ENCODE results near the gene OR2AJ1. TPM values are rescaled to one million over a fixed set of nuclear protein-coding genes. Genes with fewer than 3 reads are reported as not detected.

Gene OR2AJ1
- not detected in 5 replicates for total RNA-seq (2022; extraction: Qiagen RNA extraction; ENCODE audit: low read depth)

GRCh38 chr1:247924868-247925267 lies at the start of gene OR2AJ1:
Gene OR2AJ1, plus strand, starts transcription at chr1:247924889. Its CDS starts 8,880 bp downstream, at chr1:247933769.

GRCh38 chr1:247895163-247895637 lies 29.5 kb upstream of the OR2AJ1 start, which contains the start of gene OR2W3:
Gene OR2W3, plus strand, starts transcription at chr1:247895587. Its CDS starts 0 bp downstream, at chr1:247895587.

GRCh38 chr1:247919952-247920351 lies 4.7 kb upstream of the OR2AJ1 start, which contains the start of gene OR2T8:
Gene OR2T8, plus strand, starts transcription at chr1:247920252. Its CDS starts 766 bp downstream, at chr1:247921018.

GRCh38 chr1:247948558-247948957 lies 23.9 kb downstream of the OR2AJ1 start, which contains the start of gene OR2L8:
Gene OR2L8, plus strand, starts transcription at chr1:247948858. Its CDS starts 0 bp downstream, at chr1:247948858.

GRCh38 chr1:247964933-247965332 lies 40.2 kb downstream of the OR2AJ1 start, which contains the start of gene OR2AK2:
Gene OR2AK2, plus strand, starts transcription at chr1:247965233. Its CDS starts 144 bp downstream, at chr1:247965377.

Other genes starting within 250 kb of the OR2AJ1 start
- gene OR13G1, start 245.2 kb upstream of the OR2AJ1 start, total RNA-seq (2022; extraction: Qiagen RNA extraction; ENCODE audit: low read depth), result not detected in 5 replicates
- not detected in 5 replicates for gene OR6F1, start 208.2 kb upstream of the OR2AJ1 start, total RNA-seq (2022; extraction: Qiagen RNA extraction; ENCODE audit: low read depth)
- gene OR14K1, start 186.3 kb upstream of the OR2AJ1 start, total RNA-seq (2022; extraction: Qiagen RNA extraction; ENCODE audit: low read depth), result not detected in 5 replicates
- gene OR14A2, start 176.7 kb upstream of the OR2AJ1 start, total RNA-seq (2022; extraction: Qiagen RNA extraction; ENCODE audit: low read depth), result not detected in 5 replicates
- gene OR1C1, start 164.3 kb upstream of the OR2AJ1 start, total RNA-seq (2022; extraction: Qiagen RNA extraction; ENCODE audit: low read depth), result not detected in 5 replicates
- not detected in 5 replicates for gene OR14A16, start 100.8 kb upstream of the OR2AJ1 start, total RNA-seq (2022; extraction: Qiagen RNA extraction; ENCODE audit: low read depth)
- not detected in 5 replicates for gene OR11L1, start 83.0 kb upstream of the OR2AJ1 start, total RNA-seq (2022; extraction: Qiagen RNA extraction; ENCODE audit: low read depth)
- not detected in 5 replicates for gene TRIM58, start 67.7 kb upstream of the OR2AJ1 start, total RNA-seq (2022; extraction: Qiagen RNA extraction; ENCODE audit: low read depth)
- gene OR2W3, start 29.3 kb upstream of the OR2AJ1 start, total RNA-seq (2022; extraction: Qiagen RNA extraction; ENCODE audit: low read depth), result not detected in 5 replicates
- not detected in 5 replicates for gene OR2T8, start 4.6 kb upstream of the OR2AJ1 start, total RNA-seq (2022; extraction: Qiagen RNA extraction; ENCODE audit: low read depth)
- gene OR2L8, start 24.0 kb downstream of the OR2AJ1 start, total RNA-seq (2022; extraction: Qiagen RNA extraction; ENCODE audit: low read depth), result not detected in 5 replicates
- gene OR2AK2, start 40.3 kb downstream of the OR2AJ1 start, total RNA-seq (2022; extraction: Qiagen RNA extraction; ENCODE audit: low read depth), result not detected in 5 replicates
- gene OR2L5, start 88.8 kb downstream of the OR2AJ1 start, total RNA-seq (2022; extraction: Qiagen RNA extraction; ENCODE audit: low read depth), result not detected in 5 replicates
- gene OR2L2, start 105.2 kb downstream of the OR2AJ1 start, total RNA-seq (2022; extraction: Qiagen RNA extraction; ENCODE audit: low read depth), result not detected in 5 replicates
- gene OR2L3, start 121.9 kb downstream of the OR2AJ1 start, total RNA-seq (2022; extraction: Qiagen RNA extraction; ENCODE audit: low read depth), result not detected in 5 replicates
- not detected in 5 replicates for gene OR2L13, start 170.3 kb downstream of the OR2AJ1 start, total RNA-seq (2022; extraction: Qiagen RNA extraction; ENCODE audit: low read depth)
- gene OR2M5, start 220.3 kb downstream of the OR2AJ1 start, total RNA-seq (2022; extraction: Qiagen RNA extraction; ENCODE audit: low read depth), result not detected in 5 replicates
- not detected in 5 replicates for gene OR2M2, start 249.9 kb downstream of the OR2AJ1 start, total RNA-seq (2022; extraction: Qiagen RNA extraction; ENCODE audit: low read depth)

Measured in A549 treated with ZK216348 at 1 μM for 4 hours (cell line).